Measurements from ENCODE around the gene TMEM120B. TPM values are rescaled to one million over a fixed set of nuclear protein-coding genes. Genes with fewer than 3 reads are reported as not detected.

The TMEM120B gene
- total RNA-seq, 4 donors from 2014 or later, result 1.9 to 19.9 (median 4.5) TPM

GRCh38 chr12:121725423-121725822 lies 12.9 kb downstream of the TMEM120B start:
- no peak for DNase-seq
- Histone ChIP-seq H3K9me3 (no peaks in the 10 kb centered on the region), H3K27me3 (no peaks in the 10 kb centered on the region), H3K27ac (no peak overlapping the region), H3K4me3 (no peak overlapping the region), H3K4me1 (no peaks in the 10 kb centered on the region), H3K36me3 (no peaks in the 10 kb centered on the region)
- WGBS, 2 donors (ENCODE audit: low coverage in 1 of 2), result 93 to 100% methylated on average over 1 to 3 of the region's 3 CpGs
- intact Hi-C loops (cut with DNase I; ENCODE audit: low total_unique reads) (no loop called here), in situ Hi-C loops (cut with MboI; ENCODE audit: low pct_ligation_motif_present in 1 of 4, low pct_unique_long_range_greater_than_20kb in 1 of 4, low sequenced_read_pairs in 3 of 4) (no loop called here)
- TF ChIP-seq EP300 (IDR thresholded peaks at IDR 0.05; ENCODE audit: low read depth) (no peak), POLR2AphosphoS5 (IDR thresholded peaks at IDR 0.05) (no peak), POLR2A (IDR thresholded peaks at IDR 0.05) (no peak)
- TF ChIP-seq, protein P1, sequence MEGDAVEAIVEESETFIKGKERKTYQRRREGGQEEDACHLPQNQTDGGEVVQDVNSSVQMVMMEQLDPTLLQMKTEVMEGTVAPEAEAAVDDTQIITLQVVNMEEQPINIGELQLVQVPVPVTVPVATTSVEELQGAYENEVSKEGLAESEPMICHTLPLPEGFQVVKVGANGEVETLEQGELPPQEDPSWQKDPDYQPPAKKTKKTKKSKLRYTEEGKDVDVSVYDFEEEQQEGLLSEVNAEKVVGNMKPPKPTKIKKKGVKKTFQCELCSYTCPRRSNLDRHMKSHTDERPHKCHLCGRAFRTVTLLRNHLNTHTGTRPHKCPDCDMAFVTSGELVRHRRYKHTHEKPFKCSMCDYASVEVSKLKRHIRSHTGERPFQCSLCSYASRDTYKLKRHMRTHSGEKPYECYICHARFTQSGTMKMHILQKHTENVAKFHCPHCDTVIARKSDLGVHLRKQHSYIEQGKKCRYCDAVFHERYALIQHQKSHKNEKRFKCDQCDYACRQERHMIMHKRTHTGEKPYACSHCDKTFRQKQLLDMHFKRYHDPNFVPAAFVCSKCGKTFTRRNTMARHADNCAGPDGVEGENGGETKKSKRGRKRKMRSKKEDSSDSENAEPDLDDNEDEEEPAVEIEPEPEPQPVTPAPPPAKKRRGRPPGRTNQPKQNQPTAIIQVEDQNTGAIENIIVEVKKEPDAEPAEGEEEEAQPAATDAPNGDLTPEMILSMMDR (IDR thresholded peaks at IDR 0.05), result no peak

DNA sequence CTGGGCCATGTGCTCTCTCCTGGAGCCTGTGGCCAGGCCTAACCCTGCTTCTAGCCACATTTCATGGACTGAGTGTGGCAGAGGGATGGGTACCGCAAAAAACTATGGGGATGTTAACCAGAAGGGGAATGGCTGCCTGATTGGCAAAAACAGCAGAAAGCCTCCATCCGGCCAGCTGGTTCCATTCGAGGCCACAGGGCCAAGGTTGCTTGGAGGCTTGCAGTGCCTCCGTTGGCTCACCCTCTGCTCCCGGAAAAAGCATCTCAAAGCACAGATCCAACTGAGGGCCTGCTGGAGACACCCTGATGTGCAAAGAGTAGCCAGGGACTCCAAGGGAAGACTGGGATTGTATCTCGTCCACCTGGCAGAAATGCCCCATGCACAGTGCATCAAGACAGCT lies 16.5 kb downstream of the TMEM120B start:
- WGBS, 2 donors (ENCODE audit: low coverage in 1 of 2), result 77 to 96% methylated on average over 5 to 6 of the region's 6 CpGs
- no peak overlapping the region for H3K4me3 ChIP-seq

DNA sequence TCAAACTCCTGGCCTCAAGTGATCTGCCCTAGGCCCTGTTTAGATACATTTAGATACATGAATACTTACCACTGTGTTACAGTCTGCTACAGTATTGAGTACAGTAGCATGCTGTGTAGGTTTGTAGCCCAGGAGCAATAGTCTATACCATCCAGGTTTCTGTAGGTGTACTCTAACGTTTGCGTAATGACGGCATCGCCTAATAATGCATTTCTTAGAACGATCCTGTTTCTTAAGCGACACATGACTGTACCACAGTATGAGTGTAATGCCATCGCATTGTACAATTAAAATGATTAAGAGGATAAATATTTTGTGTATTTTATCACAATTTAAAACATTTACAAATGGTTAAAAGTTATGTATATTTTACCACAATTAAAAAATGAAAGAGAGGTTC lies 18.9 kb downstream of the TMEM120B start:
- H3K36me3 ChIP-seq, result no peaks in the 10 kb centered on the region
- TF ChIP-seq POLR2A (IDR thresholded peaks at IDR 0.05) (no peak), POLR2AphosphoS5 (IDR thresholded peaks at IDR 0.05) (no peak), EP300 (IDR thresholded peaks at IDR 0.05; ENCODE audit: low read depth) (no peak)
- TF ChIP-seq, protein P1 (IDR thresholded peaks at IDR 0.05), result no peak
- no peak overlapping the region for H3K4me3 ChIP-seq
- H3K27me3 ChIP-seq, result no peaks in the 10 kb centered on the region
- DNase-seq, result no peak
- intact Hi-C loops (cut with DNase I; ENCODE audit: low total_unique reads) (no loop called here), in situ Hi-C loops (cut with MboI; ENCODE audit: low pct_ligation_motif_present in 1 of 4, low pct_unique_long_range_greater_than_20kb in 1 of 4, low sequenced_read_pairs in 3 of 4) (no loop called here)
- H3K4me1 ChIP-seq, result no peaks in the 10 kb centered on the region
- WGBS, 2 donors (ENCODE audit: low coverage in 1 of 2), result 96 to 98% methylated on average over 4 to 7 of the region's 7 CpGs
- no peaks in the 10 kb centered on the region for H3K9me3 ChIP-seq
- no peak overlapping the region for H3K27ac ChIP-seq

More for the DNA sequence above, 16.5 kb downstream of the TMEM120B start:
- no peak overlapping the region for H3K27ac ChIP-seq
- in situ Hi-C loops (cut with MboI; ENCODE audit: low pct_ligation_motif_present in 1 of 4, low pct_unique_long_range_greater_than_20kb in 1 of 4, low sequenced_read_pairs in 3 of 4) (no loop called here), intact Hi-C loops (cut with DNase I; ENCODE audit: low total_unique reads) (no loop called here)
- H3K27me3 ChIP-seq, result no peaks in the 10 kb centered on the region
- TF ChIP-seq POLR2A (IDR thresholded peaks at IDR 0.05) (no peak), EP300 (IDR thresholded peaks at IDR 0.05; ENCODE audit: low read depth) (no peak), POLR2AphosphoS5 (IDR thresholded peaks at IDR 0.05) (no peak)
- TF ChIP-seq, protein P1 (IDR thresholded peaks at IDR 0.05), result no peak
- H3K4me1 ChIP-seq, result no peaks in the 10 kb centered on the region
- H3K9me3 ChIP-seq, result no peaks in the 10 kb centered on the region
- no peaks in the 10 kb centered on the region for H3K36me3 ChIP-seq
- DNase-seq, result no peak

- Histone ChIP-seq H3K27me3 (no peaks in the 10 kb centered on the region), H3K4me3 (no peak overlapping the region), H3K36me3 (no peaks in the 10 kb centered on the region), H3K27ac (no peak overlapping the region), H3K9me3 (no peaks in the 10 kb centered on the region), H3K4me1 (no peaks in the 10 kb centered on the region)
- in situ Hi-C loops (cut with MboI; ENCODE audit: low pct_ligation_motif_present in 1 of 4, low pct_unique_long_range_greater_than_20kb in 1 of 4, low sequenced_read_pairs in 3 of 4) (no loop called here), intact Hi-C loops (cut with DNase I; ENCODE audit: low total_unique reads) (no loop called here)
- DNase-seq, result no peak
- TF ChIP-seq POLR2AphosphoS5 (IDR thresholded peaks at IDR 0.05), result no peak
- TF ChIP-seq, protein P1 (IDR thresholded peaks at IDR 0.05), result no peak
- no peak for TF ChIP-seq POLR2A (IDR thresholded peaks at IDR 0.05)
- TF ChIP-seq EP300 (IDR thresholded peaks at IDR 0.05; ENCODE audit: low read depth), result no peak
- WGBS, 2 donors (ENCODE audit: low coverage in 1 of 2), result 91 to 92% methylated on average over 8 of the region's 8 CpGs
These were observed 21.3 kb downstream of the TMEM120B start for GRCh38 chr12:121733849-121734248.

All from transverse colon (tissue), 4 donors.